ENCODE data around the gene ANKRD65. TPM values are rescaled to one million over a fixed set of nuclear protein-coding genes. Genes with fewer than 3 reads are reported as not detected.
"Not testable (repeated sequence)": the region's sequence is repeated elsewhere in the genome, so short reads cannot be mapped to it uniquely, and the experiment has no call there.

ANKRD65 gene
- total RNA-seq, 1 donor from 2014 or later: 0.64 TPM

DNA sequence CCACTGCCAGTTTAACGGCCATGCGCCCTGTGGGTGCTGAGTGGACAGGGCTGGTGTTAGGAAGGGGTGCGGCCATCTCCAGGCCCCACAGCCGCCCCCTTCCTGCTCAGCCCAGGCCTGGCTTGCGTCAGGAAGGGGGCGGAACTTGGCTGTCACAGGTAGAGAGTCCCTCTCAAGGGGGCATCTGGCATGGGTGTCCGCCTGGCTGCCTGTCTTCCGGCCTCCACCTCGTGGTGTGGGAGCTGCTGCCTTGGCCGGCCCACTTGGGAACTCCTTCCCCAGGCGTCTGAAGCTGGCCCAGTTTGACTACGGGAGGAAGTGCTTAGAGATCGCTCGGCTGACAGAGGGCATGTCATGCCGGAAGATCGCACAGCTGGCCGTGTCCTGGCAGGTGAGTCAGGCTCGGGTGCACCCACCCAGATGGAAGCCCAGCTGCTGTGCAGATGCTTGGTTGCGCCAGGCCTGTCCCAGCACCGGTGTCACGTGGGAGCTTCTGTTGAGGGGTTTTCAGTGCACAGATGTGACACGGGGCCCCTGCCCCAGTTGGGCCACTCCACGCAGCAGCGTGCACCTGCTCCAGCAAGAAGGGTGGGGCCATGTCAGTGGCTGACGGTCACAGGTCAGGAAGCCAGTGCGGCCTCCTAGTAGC lies 41.4 kb upstream of the ANKRD65 start:
- H3K36me3 Mint-ChIP-seq (ENCODE audit: low read depth, unreplicated experiment): no peaks in the 10 kb centered on the region
- H3K4me1 ChIP-seq (ENCODE audit: insufficient read depth, low read length): no peaks in the 10 kb centered on the region
- H4K20me1 ChIP-seq (ENCODE audit: insufficient read depth, low read length): no peaks in the 10 kb centered on the region
- no peaks in the 10 kb centered on the region for H3K9me3 ChIP-seq (ENCODE audit: insufficient read depth, low read depth, low read length)
- H2AFZ ChIP-seq (ENCODE audit: low read depth, low read length): no peak overlapping the region
- FAIRE-seq (no peak), DNase-seq (ENCODE audit: low read depth) (no peak)
- no peaks in the 10 kb centered on the region for H3K79me2 ChIP-seq (ENCODE audit: insufficient read depth, low read length)
- H3K4me3 Mint-ChIP-seq (ENCODE audit: unreplicated experiment): no peak overlapping the region
- H3K4me3 ChIP-seq (ENCODE audit: insufficient read depth, low read depth, low read length): no peak overlapping the region
- no peak overlapping the region for H3K27ac Mint-ChIP-seq (ENCODE audit: unreplicated experiment)
- no peak overlapping the region for H3K9ac ChIP-seq (ENCODE audit: low read length)
- no peak overlapping the region for H3K27ac ChIP-seq (ENCODE audit: low read depth, low read length)
- no peak for TF ChIP-seq EZH2 (IDR thresholded peaks at IDR 0.05; ENCODE audit: insufficient read depth, low read length)
- TF ChIP-seq, protein P1, sequence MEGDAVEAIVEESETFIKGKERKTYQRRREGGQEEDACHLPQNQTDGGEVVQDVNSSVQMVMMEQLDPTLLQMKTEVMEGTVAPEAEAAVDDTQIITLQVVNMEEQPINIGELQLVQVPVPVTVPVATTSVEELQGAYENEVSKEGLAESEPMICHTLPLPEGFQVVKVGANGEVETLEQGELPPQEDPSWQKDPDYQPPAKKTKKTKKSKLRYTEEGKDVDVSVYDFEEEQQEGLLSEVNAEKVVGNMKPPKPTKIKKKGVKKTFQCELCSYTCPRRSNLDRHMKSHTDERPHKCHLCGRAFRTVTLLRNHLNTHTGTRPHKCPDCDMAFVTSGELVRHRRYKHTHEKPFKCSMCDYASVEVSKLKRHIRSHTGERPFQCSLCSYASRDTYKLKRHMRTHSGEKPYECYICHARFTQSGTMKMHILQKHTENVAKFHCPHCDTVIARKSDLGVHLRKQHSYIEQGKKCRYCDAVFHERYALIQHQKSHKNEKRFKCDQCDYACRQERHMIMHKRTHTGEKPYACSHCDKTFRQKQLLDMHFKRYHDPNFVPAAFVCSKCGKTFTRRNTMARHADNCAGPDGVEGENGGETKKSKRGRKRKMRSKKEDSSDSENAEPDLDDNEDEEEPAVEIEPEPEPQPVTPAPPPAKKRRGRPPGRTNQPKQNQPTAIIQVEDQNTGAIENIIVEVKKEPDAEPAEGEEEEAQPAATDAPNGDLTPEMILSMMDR (IDR thresholded peaks at IDR 0.05; ENCODE audit: insufficient read depth, low read depth, low read length): no peak
- no peaks in the 10 kb centered on the region for H3K36me3 ChIP-seq (ENCODE audit: insufficient read depth, low read length)
- no peak overlapping the region for H3K4me2 ChIP-seq (ENCODE audit: low read length)
- H3K9me3 Mint-ChIP-seq (ENCODE audit: unreplicated experiment): no peaks in the 10 kb centered on the region
- H3K4me1 Mint-ChIP-seq (ENCODE audit: low read depth, unreplicated experiment): no peaks in the 10 kb centered on the region
- H3K27me3 ChIP-seq (ENCODE audit: insufficient read depth, low read length): no peaks in the 10 kb centered on the region
- peaks cover 2% of the 10 kb centered on the region for H3K27me3 Mint-ChIP-seq (ENCODE audit: low read depth, unreplicated experiment)

DNA sequence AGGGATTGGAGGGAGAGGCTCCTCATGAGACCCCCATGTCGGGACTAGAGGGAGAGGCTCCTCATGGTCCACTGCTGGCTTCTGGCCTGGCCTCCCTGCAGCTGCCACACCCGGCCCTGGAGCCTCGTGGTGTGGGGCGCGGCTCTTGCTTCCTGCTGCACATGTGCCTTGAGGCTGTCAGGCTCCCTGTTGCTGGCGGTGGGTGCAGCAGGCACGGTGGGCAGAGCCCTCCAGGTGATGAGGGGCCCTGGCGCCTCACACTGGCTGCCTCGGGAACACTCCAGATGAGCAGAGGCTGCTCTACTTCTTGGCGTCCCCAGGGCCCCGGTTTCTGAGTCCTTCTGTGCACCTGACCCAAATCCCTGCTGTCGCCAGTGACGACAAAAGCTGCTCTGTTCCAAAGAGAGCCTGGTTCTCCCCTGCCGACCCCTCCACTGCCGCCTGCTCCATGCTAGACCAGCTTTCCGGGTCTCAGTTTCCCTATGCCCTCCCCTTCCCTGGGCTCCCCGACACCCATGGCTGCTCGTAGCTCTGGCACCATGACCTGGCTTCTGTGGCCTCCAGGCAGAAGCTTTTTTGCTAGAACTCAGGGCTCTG lies 40.7 kb upstream of the ANKRD65 start:
- Mint-ChIP-seq H3K4me3 (ENCODE audit: unreplicated experiment) (no peak overlapping the region), H3K36me3 (ENCODE audit: low read depth, unreplicated experiment) (no peaks in the 10 kb centered on the region), H3K9me3 (ENCODE audit: unreplicated experiment) (no peaks in the 10 kb centered on the region), H3K4me1 (ENCODE audit: low read depth, unreplicated experiment) (no peaks in the 10 kb centered on the region), H3K27ac (ENCODE audit: unreplicated experiment) (no peak overlapping the region), H3K27me3 (ENCODE audit: low read depth, unreplicated experiment) (peaks cover 2% of the 10 kb centered on the region)
- H3K79me2 ChIP-seq (ENCODE audit: insufficient read depth, low read length): no peaks in the 10 kb centered on the region
- no peaks in the 10 kb centered on the region for H3K9me3 ChIP-seq (ENCODE audit: insufficient read depth, low read depth, low read length)
- H4K20me1 ChIP-seq (ENCODE audit: insufficient read depth, low read length): no peaks in the 10 kb centered on the region
- H2AFZ ChIP-seq (ENCODE audit: low read depth, low read length): no peak overlapping the region
- FAIRE-seq: no peak
- TF ChIP-seq, protein P1 (IDR thresholded peaks at IDR 0.05; ENCODE audit: insufficient read depth, low read depth, low read length): no peak
- no peak for TF ChIP-seq EZH2 (IDR thresholded peaks at IDR 0.05; ENCODE audit: insufficient read depth, low read length)
- H3K4me2 ChIP-seq (ENCODE audit: low read length): no peak overlapping the region
- no peak for DNase-seq (ENCODE audit: low read depth)
- H3K27ac ChIP-seq (ENCODE audit: low read depth, low read length): no peak overlapping the region
- H3K4me1 ChIP-seq (ENCODE audit: insufficient read depth, low read length): no peaks in the 10 kb centered on the region
- no peaks in the 10 kb centered on the region for H3K27me3 ChIP-seq (ENCODE audit: insufficient read depth, low read length)
- no peak overlapping the region for H3K9ac ChIP-seq (ENCODE audit: low read length)
- no peaks in the 10 kb centered on the region for H3K36me3 ChIP-seq (ENCODE audit: insufficient read depth, low read length)
- H3K4me3 ChIP-seq (ENCODE audit: insufficient read depth, low read depth, low read length): no peak overlapping the region

DNA sequence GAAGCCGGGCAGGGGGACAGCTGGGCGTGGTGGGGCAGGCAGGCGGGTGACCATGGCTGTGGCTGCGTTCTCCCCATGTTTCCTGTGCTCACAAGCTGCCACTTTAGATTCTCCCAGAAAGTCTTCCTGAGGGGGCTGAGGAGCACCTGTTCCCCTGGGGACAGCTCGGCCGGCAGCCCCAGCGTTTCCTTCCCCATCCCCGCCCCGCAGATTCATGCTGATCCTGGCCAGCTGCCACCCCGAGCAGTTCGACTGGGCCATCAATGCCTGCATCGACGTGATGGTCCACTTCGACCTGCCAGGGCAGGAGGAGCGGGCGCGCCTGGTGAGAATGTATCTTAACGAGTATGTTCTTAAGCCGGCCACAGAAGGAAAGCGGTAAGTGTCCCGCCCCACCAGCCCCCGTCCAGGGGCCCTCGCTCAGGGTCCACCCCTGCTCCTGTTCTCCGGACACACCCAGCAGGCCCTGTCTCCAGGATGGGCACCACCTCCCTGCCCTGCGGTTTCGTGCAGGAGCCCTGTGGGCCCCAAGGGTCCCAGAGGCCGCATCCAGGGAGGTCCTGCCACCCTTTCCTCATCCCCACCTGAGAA lies 39.6 kb upstream of the ANKRD65 start:
- Histone ChIP-seq H3K4me3 (ENCODE audit: insufficient read depth, low read depth, low read length) (no peak overlapping the region), H3K79me2 (ENCODE audit: insufficient read depth, low read length) (no peaks in the 10 kb centered on the region), H3K4me2 (ENCODE audit: low read length) (no peak overlapping the region), H3K9ac (ENCODE audit: low read length) (no peak overlapping the region), H2AFZ (ENCODE audit: low read depth, low read length) (no peak overlapping the region), H3K4me1 (ENCODE audit: insufficient read depth, low read length) (no peaks in the 10 kb centered on the region), H3K27ac (ENCODE audit: low read depth, low read length) (no peak overlapping the region), H4K20me1 (ENCODE audit: insufficient read depth, low read length) (no peaks in the 10 kb centered on the region), H3K27me3 (ENCODE audit: insufficient read depth, low read length) (no peaks in the 10 kb centered on the region), H3K36me3 (ENCODE audit: insufficient read depth, low read length) (no peaks in the 10 kb centered on the region), H3K9me3 (ENCODE audit: insufficient read depth, low read depth, low read length) (no peaks in the 10 kb centered on the region)
- H3K9me3 Mint-ChIP-seq (ENCODE audit: unreplicated experiment): no peaks in the 10 kb centered on the region
- no peak overlapping the region for H3K27ac Mint-ChIP-seq (ENCODE audit: unreplicated experiment)
- H3K36me3 Mint-ChIP-seq (ENCODE audit: low read depth, unreplicated experiment): no peaks in the 10 kb centered on the region
- no peak for DNase-seq (ENCODE audit: low read depth)
- no peak for TF ChIP-seq EZH2 (IDR thresholded peaks at IDR 0.05; ENCODE audit: insufficient read depth, low read length)
- TF ChIP-seq, protein P1 (IDR thresholded peaks at IDR 0.05; ENCODE audit: insufficient read depth, low read depth, low read length): no peak
- H3K27me3 Mint-ChIP-seq (ENCODE audit: low read depth, unreplicated experiment): no peaks in the 10 kb centered on the region
- FAIRE-seq: no peak
- no peak overlapping the region for H3K4me3 Mint-ChIP-seq (ENCODE audit: unreplicated experiment)
- H3K4me1 Mint-ChIP-seq (ENCODE audit: low read depth, unreplicated experiment): no peaks in the 10 kb centered on the region

DNA sequence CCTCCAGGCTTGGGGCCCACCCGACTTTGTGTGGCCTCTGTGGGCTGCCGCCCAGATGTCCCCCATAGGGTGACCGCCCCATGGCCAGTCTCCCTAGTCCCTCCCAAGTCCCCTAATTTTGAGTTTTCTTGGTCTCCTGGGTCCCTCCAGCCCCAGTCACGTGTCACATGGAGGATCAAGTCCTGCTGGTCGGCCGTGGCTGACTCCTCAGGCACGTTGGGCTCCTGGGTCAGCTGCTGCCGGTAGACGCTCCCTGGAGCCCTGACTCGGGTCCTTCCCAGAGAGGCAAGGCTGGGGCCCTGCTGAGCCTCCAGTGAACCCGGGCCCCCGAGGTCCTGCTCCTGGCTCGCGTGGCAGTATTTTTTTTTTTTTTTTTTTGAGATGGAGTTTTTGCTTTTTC lies 38.6 kb upstream of the ANKRD65 start:
- H3K79me2 ChIP-seq (ENCODE audit: insufficient read depth, low read length); H3K27ac ChIP-seq (ENCODE audit: low read depth, low read length); H3K4me3 ChIP-seq (ENCODE audit: insufficient read depth, low read depth, low read length); H3K4me1 ChIP-seq (ENCODE audit: insufficient read depth, low read length); H4K20me1 ChIP-seq (ENCODE audit: insufficient read depth, low read length); H3K27me3 Mint-ChIP-seq (ENCODE audit: low read depth, unreplicated experiment); H3K4me1 Mint-ChIP-seq (ENCODE audit: low read depth, unreplicated experiment); DNase-seq (ENCODE audit: low read depth); H3K36me3 Mint-ChIP-seq (ENCODE audit: low read depth, unreplicated experiment); H3K27me3 ChIP-seq (ENCODE audit: insufficient read depth, low read length); H3K36me3 ChIP-seq (ENCODE audit: insufficient read depth, low read length); H3K9me3 Mint-ChIP-seq (ENCODE audit: unreplicated experiment); FAIRE-seq; H2AFZ ChIP-seq (ENCODE audit: low read depth, low read length); H3K9ac ChIP-seq (ENCODE audit: low read length); H3K27ac Mint-ChIP-seq (ENCODE audit: unreplicated experiment); H3K4me2 ChIP-seq (ENCODE audit: low read length); H3K4me3 Mint-ChIP-seq (ENCODE audit: unreplicated experiment); H3K9me3 ChIP-seq (ENCODE audit: insufficient read depth, low read depth, low read length): not testable (repeated sequence)

Measured in astrocyte (in vitro differentiated cells and primary cell).